ENCODE results near the gene P2RX7. TPM values are rescaled to one million over a fixed set of nuclear protein-coding genes. Genes with fewer than 3 reads are reported as not detected.

P2RX7 gene
- total RNA-seq, 1 donor, result 4.0 TPM

- DNase-seq (ENCODE audit: insufficient read length, low spot score, missing footprints), result no peak
- Histone ChIP-seq H3K4me2 (ENCODE audit: insufficient read depth, low read length) (no peak overlapping the region), H3K27me3 (ENCODE audit: insufficient read depth, low read length) (peaks cover 10% of the 10 kb centered on the region), H3K4me1 (ENCODE audit: insufficient read depth, low read length) (peaks cover 3% of the 10 kb centered on the region), H2AFZ (ENCODE audit: low read length) (no peak overlapping the region), H3K27ac (ENCODE audit: low read depth, low read length) (no peak overlapping the region), H4K20me1 (ENCODE audit: insufficient read depth, low read length) (no peaks in the 10 kb centered on the region), H3K4me3 (ENCODE audit: insufficient read depth, low read length) (no peak overlapping the region), H3K36me3 (ENCODE audit: insufficient read depth, low read length) (no peaks in the 10 kb centered on the region), H3K9me3 (ENCODE audit: low read depth, low read length) (no peaks in the 10 kb centered on the region), H3K79me2 (ENCODE audit: insufficient read depth, low read length) (no peaks in the 10 kb centered on the region)
- no peak for TF ChIP-seq CTCF (IDR thresholded peaks at IDR 0.05; ENCODE audit: extremely low read depth, low read depth, low read length)
Measured at GRCh38 chr12:121123488-121123887, 9.2 kb upstream of the P2RX7 start.

- no peak for TF ChIP-seq CTCF (IDR thresholded peaks at IDR 0.05; ENCODE audit: extremely low read depth, low read depth, low read length)
- no peak overlapping the region for H2AFZ ChIP-seq (ENCODE audit: low read length)
- H3K27me3 ChIP-seq (ENCODE audit: insufficient read depth, low read length), result peaks cover 10% of the 10 kb centered on the region
- peaks cover 9% of the 10 kb centered on the region for H3K4me1 ChIP-seq (ENCODE audit: insufficient read depth, low read length)
- H3K4me3 ChIP-seq (ENCODE audit: insufficient read depth, low read length), result no peak overlapping the region
- peak; percentile 75 for DNase-seq (ENCODE audit: insufficient read length, low spot score, missing footprints)
- H3K9me3 ChIP-seq (ENCODE audit: low read depth, low read length), result no peaks in the 10 kb centered on the region
- no peak overlapping the region for H3K27ac ChIP-seq (ENCODE audit: low read depth, low read length)
- no peak overlapping the region for H3K4me2 ChIP-seq (ENCODE audit: insufficient read depth, low read length)
- no peaks in the 10 kb centered on the region for H3K36me3 ChIP-seq (ENCODE audit: insufficient read depth, low read length)
- no peaks in the 10 kb centered on the region for H3K79me2 ChIP-seq (ENCODE audit: insufficient read depth, low read length)
- no peaks in the 10 kb centered on the region for H4K20me1 ChIP-seq (ENCODE audit: insufficient read depth, low read length)
Measured at GRCh38 chr12:121124402-121125109, 8.1 kb upstream of the P2RX7 start.

- Histone ChIP-seq H4K20me1 (ENCODE audit: insufficient read depth, low read length) (no peaks in the 10 kb centered on the region), H2AFZ (ENCODE audit: low read length) (no peak overlapping the region), H3K4me1 (ENCODE audit: insufficient read depth, low read length) (peaks cover 11% of the 10 kb centered on the region), H3K27me3 (ENCODE audit: insufficient read depth, low read length) (peaks cover 3% of the 10 kb centered on the region), H3K36me3 (ENCODE audit: insufficient read depth, low read length) (no peaks in the 10 kb centered on the region), H3K4me3 (ENCODE audit: insufficient read depth, low read length) (no peak overlapping the region), H3K4me2 (ENCODE audit: insufficient read depth, low read length) (no peak overlapping the region), H3K27ac (ENCODE audit: low read depth, low read length) (no peak overlapping the region), H3K79me2 (ENCODE audit: insufficient read depth, low read length) (no peaks in the 10 kb centered on the region), H3K9me3 (ENCODE audit: low read depth, low read length) (no peaks in the 10 kb centered on the region)
- DNase-seq (ENCODE audit: insufficient read length, low spot score, missing footprints), result no peak
- TF ChIP-seq CTCF (IDR thresholded peaks at IDR 0.05; ENCODE audit: extremely low read depth, low read depth, low read length), result no peak
Measured at GRCh38 chr12:121127501-121127900, 5.2 kb upstream of the P2RX7 start.

- Histone ChIP-seq H3K4me1 (ENCODE audit: insufficient read depth, low read length) (peaks cover 21% of the 10 kb centered on the region), H3K9me3 (ENCODE audit: low read depth, low read length) (no peaks in the 10 kb centered on the region), H4K20me1 (ENCODE audit: insufficient read depth, low read length) (no peaks in the 10 kb centered on the region), H3K4me2 (ENCODE audit: insufficient read depth, low read length) (peak overlapping the region; percentile 86), H3K36me3 (ENCODE audit: insufficient read depth, low read length) (no peaks in the 10 kb centered on the region), H3K27me3 (ENCODE audit: insufficient read depth, low read length) (peaks cover 3% of the 10 kb centered on the region), H3K79me2 (ENCODE audit: insufficient read depth, low read length) (no peaks in the 10 kb centered on the region), H3K27ac (ENCODE audit: low read depth, low read length) (no peak overlapping the region), H3K4me3 (ENCODE audit: insufficient read depth, low read length) (peak overlapping the region; percentile 62), H2AFZ (ENCODE audit: low read length) (peak overlapping the region; percentile 96)
- TF ChIP-seq CTCF (IDR thresholded peaks at IDR 0.05; ENCODE audit: extremely low read depth, low read depth, low read length), result no peak
- peak; percentile 76 for DNase-seq (ENCODE audit: insufficient read length, low spot score, missing footprints)
Measured at GRCh38 chr12:121128908-121129810, 3.5 kb upstream of the P2RX7 start.
